H9 (cell line): Measurements from ENCODE around the gene PCDHGC3. TPM values are rescaled to one million over a fixed set of nuclear protein-coding genes. Genes with fewer than 3 reads are reported as not detected.

ENCODE experiments used
- DNase-seq: peaks from one replicate; pipeline ENCODE4 v3.0.0-alpha.2; 2017
- H2AFZ ChIP-seq: one replicate; pipeline ENCODE4 v1.6.1; 2013; ENCODE audit warnings: mild to moderate bottlenecking, low read length, control low read depth, moderate library complexity
- H2AK5ac ChIP-seq: 2 replicates; pipeline ENCODE4 v1.6.1; 2013; ENCODE audit warnings: low read length, control low read depth, mixed read lengths; ENCODE audit not compliant: insufficient read length
- H2BK120ac ChIP-seq: one replicate; pipeline ENCODE4 v1.6.1; 2013; ENCODE audit warnings: low read depth, mild to moderate bottlenecking, low read length, control low read depth, inconsistent platforms; ENCODE audit not compliant: poor library complexity, severe bottlenecking
- H2BK12ac ChIP-seq: 2 replicates; pipeline ENCODE4 v1.6.1; 2013; ENCODE audit warnings: low read length, control low read depth, mixed read lengths, low read depth; ENCODE audit not compliant: insufficient read length
- H2BK15ac ChIP-seq: 2 replicates; pipeline ENCODE4 v1.6.1; 2013; ENCODE audit warnings: low read depth, low read length, control low read depth
- H2BK20ac ChIP-seq: one replicate; pipeline ENCODE4 v1.6.1; 2013; ENCODE audit warnings: low read depth, mild to moderate bottlenecking, low read length, control low read depth, inconsistent platforms; ENCODE audit not compliant: poor library complexity, severe bottlenecking
- H2BK5ac ChIP-seq: 2 replicates; pipeline ENCODE4 v1.6.1; 2013; ENCODE audit warnings: low read length, control low read depth, mixed read lengths; ENCODE audit not compliant: insufficient read length
- H3K14ac ChIP-seq: 2 replicates; pipeline ENCODE4 v1.6.1; 2013; ENCODE audit warnings: low read length, control low read depth; ENCODE audit not compliant: insufficient read depth
- H3K18ac ChIP-seq: 2 replicates; pipeline ENCODE4 v1.6.1; 2013; ENCODE audit warnings: low read depth, mild to moderate bottlenecking, mixed read lengths, low read length, control low read depth; ENCODE audit not compliant: insufficient read length
- H3K23ac ChIP-seq: 2 replicates; pipeline ENCODE4 v1.6.1; 2013; ENCODE audit warnings: low read length, control low read depth, mixed read lengths, low read depth; ENCODE audit not compliant: insufficient read length
- H3K23me2 ChIP-seq: 2 replicates; pipeline ENCODE4 v1.6.1; 2013; ENCODE audit warnings: low read depth, mild to moderate bottlenecking, mixed read lengths, low read length, control low read depth; ENCODE audit not compliant: insufficient read length, poor library complexity, severe bottlenecking
- H3K27ac ChIP-seq: 2 replicates; pipeline ENCODE4 v1.5.1; 2013; ENCODE audit warnings: low read length, control low read depth, mixed read lengths, low read depth; ENCODE audit not compliant: insufficient read length
- H3K27me3 ChIP-seq: 2 replicates; pipeline ENCODE4 v1.6.1; 2013; ENCODE audit warnings: low read length, control low read depth, inconsistent platforms; ENCODE audit not compliant: insufficient read depth
- H3K4ac ChIP-seq: 2 replicates; pipeline ENCODE4 v1.6.1; 2013; ENCODE audit warnings: low read depth, mild to moderate bottlenecking, control low read depth, inconsistent platforms, low read length, moderate library complexity
- H3K4me1 ChIP-seq: 2 replicates; pipeline ENCODE4 v1.6.1; 2013; ENCODE audit warnings: low read length, control low read depth, inconsistent platforms; ENCODE audit not compliant: insufficient read depth
- H3K4me2 ChIP-seq: 2 replicates; pipeline ENCODE4 v1.6.1; 2013; ENCODE audit warnings: low read length, control low read depth, mixed read lengths; ENCODE audit not compliant: insufficient read length, insufficient read depth
- H3K56ac ChIP-seq: 2 replicates; pipeline ENCODE4 v1.6.1; 2013; ENCODE audit warnings: low read depth, mild to moderate bottlenecking, mixed read lengths, low read length, control low read depth; ENCODE audit not compliant: insufficient read length
- H3K79me1 ChIP-seq: 2 replicates; pipeline ENCODE4 v1.6.1; 2013; ENCODE audit warnings: low read depth, mild to moderate bottlenecking, moderate library complexity, low read length, control low read depth, inconsistent platforms; ENCODE audit not compliant: insufficient read depth, poor library complexity, severe bottlenecking
- H3K79me2 ChIP-seq: 2 replicates; pipeline ENCODE4 v1.6.1; 2013; ENCODE audit warnings: low read length, control low read depth, inconsistent platforms; ENCODE audit not compliant: insufficient read depth
- H3K9ac ChIP-seq: 2 replicates; pipeline ENCODE4 v1.6.1; 2013; ENCODE audit warnings: low read length, control low read depth, mixed read lengths; ENCODE audit not compliant: insufficient read length; ENCODE audit errors: extremely low read depth
- H3K9me3 ChIP-seq: one replicate; pipeline ENCODE4 v1.6.1; 2013; ENCODE audit warnings: low read depth, low read length, inconsistent platforms; ENCODE audit not compliant: control insufficient read depth
- H3T11ph ChIP-seq: one replicate; pipeline ENCODE4 v1.6.1; 2013; ENCODE audit warnings: mild to moderate bottlenecking, low read length, control low read depth, inconsistent platforms
- H4K20me1 ChIP-seq: one replicate; pipeline ENCODE4 v1.6.1; 2013; ENCODE audit not compliant: control insufficient read depth, insufficient read length, insufficient read depth
- H4K5ac ChIP-seq: 2 replicates; pipeline ENCODE4 v1.6.1; 2013; ENCODE audit warnings: low read depth, mild to moderate bottlenecking, mixed read lengths, low read length, control low read depth; ENCODE audit not compliant: insufficient read length
- H4K8ac ChIP-seq: replicated peaks from 2 replicates; pipeline ENCODE4 v1.6.1; 2013; ENCODE audit warnings: low read length, control low read depth, mixed read lengths, low read depth; ENCODE audit not compliant: insufficient read length
- H4K91ac ChIP-seq: 2 replicates; pipeline ENCODE4 v1.6.1; 2013; ENCODE audit warnings: low read depth, mild to moderate bottlenecking, moderate library complexity, mixed read lengths, low read length, control low read depth; ENCODE audit not compliant: insufficient read length
- H3K27ac Mint-ChIP-seq, 3 experiments: 2 replicates in 2 of 3; 3 replicates in 1 of 3; pipeline ENCODE4 v1.8.0; 2020 to 2021; ENCODE audit warnings: mixed read lengths in 3 of 3, mild to moderate bottlenecking in 1 of 3, moderate library complexity in 1 of 3
- H3K27me3 Mint-ChIP-seq: 2 replicates; pipeline ENCODE4 v1.8.0; 2021; ENCODE audit warnings: low read depth, mild to moderate bottlenecking, moderate library complexity, mixed read lengths
- H3K36me3 Mint-ChIP-seq, 3 experiments: 2 replicates in 2 of 3; 3 replicates in 1 of 3; pipeline ENCODE4 v1.8.0; 2020 to 2021; ENCODE audit warnings: low read depth in 3 of 3, mixed read lengths in 3 of 3; ENCODE audit not compliant: insufficient read depth in 1 of 3
- H3K4me1 Mint-ChIP-seq, 2 experiments: 2 replicates each; pipeline ENCODE4 v1.8.0; 2020; ENCODE audit warnings: mixed read lengths in 2 of 2
- H3K4me3 Mint-ChIP-seq, 2 experiments: 2 replicates in 1 of 2; 3 replicates in 1 of 2; pipeline ENCODE4 v1.8.0; 2020 to 2021; ENCODE audit warnings: mild to moderate bottlenecking in 2 of 2, mixed read lengths in 2 of 2, moderate library complexity in 1 of 2
- H3K9me3 Mint-ChIP-seq, 2 experiments: 2 replicates in 1 of 2; 3 replicates in 1 of 2; pipeline ENCODE4 v1.8.0; 2020; ENCODE audit warnings: mild to moderate bottlenecking in 2 of 2, mixed read lengths in 2 of 2, moderate library complexity in 1 of 2
- WGBS: extraction: QIAGEN DNeasy Blood & Tissue Kit; methylation state at CpG from one replicate; pipeline ENCODE4 v1.1.7; 2013; ENCODE audit warnings: missing lambda C conversion rate, low lambda C conversion rate, mixed read lengths; ENCODE audit not compliant: insufficient read length; ENCODE audit errors: extremely low coverage; 5-methylcytosine and 5-hydroxymethylcytosine counted together
- total RNA-seq: library from RNA; stranded (reverse); gene quantifications from 2 replicates; pipeline ENCODE4 v1.2.1, GENCODE V29; 2021
- TF ChIP-seq, protein P1 (sequence below): fragments of 200-600 bp; sonication (generic); conservative IDR thresholded peaks from 3 replicates; pipeline ENCODE4 v1.8.0; 2021; ENCODE audit warnings: antibody characterized with exemption, mild to moderate bottlenecking

The PCDHGC3 gene
- total RNA-seq, 1 experiment from 2014 or later: 19.8 TPM

DNA sequence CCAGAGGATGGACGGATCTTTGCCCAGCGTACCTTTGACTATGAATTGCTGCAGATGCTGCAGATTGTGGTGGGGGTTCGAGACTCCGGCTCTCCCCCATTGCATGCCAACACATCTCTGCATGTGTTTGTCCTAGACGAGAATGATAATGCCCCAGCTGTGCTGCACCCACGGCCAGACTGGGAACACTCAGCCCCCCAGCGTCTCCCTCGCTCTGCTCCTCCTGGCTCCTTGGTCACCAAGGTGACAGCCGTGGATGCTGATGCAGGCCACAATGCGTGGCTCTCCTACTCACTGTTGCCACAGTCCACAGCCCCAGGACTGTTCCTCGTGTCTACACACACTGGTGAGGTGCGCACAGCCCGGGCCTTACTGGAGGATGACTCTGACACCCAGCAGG, 15.0 kb downstream of the PCDHGC3 start:
- TF ChIP-seq, protein P1, sequence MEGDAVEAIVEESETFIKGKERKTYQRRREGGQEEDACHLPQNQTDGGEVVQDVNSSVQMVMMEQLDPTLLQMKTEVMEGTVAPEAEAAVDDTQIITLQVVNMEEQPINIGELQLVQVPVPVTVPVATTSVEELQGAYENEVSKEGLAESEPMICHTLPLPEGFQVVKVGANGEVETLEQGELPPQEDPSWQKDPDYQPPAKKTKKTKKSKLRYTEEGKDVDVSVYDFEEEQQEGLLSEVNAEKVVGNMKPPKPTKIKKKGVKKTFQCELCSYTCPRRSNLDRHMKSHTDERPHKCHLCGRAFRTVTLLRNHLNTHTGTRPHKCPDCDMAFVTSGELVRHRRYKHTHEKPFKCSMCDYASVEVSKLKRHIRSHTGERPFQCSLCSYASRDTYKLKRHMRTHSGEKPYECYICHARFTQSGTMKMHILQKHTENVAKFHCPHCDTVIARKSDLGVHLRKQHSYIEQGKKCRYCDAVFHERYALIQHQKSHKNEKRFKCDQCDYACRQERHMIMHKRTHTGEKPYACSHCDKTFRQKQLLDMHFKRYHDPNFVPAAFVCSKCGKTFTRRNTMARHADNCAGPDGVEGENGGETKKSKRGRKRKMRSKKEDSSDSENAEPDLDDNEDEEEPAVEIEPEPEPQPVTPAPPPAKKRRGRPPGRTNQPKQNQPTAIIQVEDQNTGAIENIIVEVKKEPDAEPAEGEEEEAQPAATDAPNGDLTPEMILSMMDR: no peak
- peaks cover 10% of the 10 kb centered on the region; the same call in 1 of the 2 replicates for H3K27me3 ChIP-seq
- H3K4me2 ChIP-seq: no peak overlapping the region
- no peak overlapping the region for H3T11ph ChIP-seq
- no peak overlapping the region for H2BK120ac ChIP-seq
- Mint-ChIP-seq H3K9me3 (no peaks in the 10 kb centered on the region), H3K4me1 (peaks cover 30 to 35% of the 10 kb centered on the region in 2 experiments), H3K4me3 (no peak overlapping the region; a peak in 1 of 5 replicates), H3K27ac (no peak overlapping the region; a peak in 1 of 7 replicates), H3K36me3 (peaks cover 12 to 21% (median 16%) of the 10 kb centered on the region in 3 experiments; a peak in 6 of 7 replicates), H3K27me3 (peaks cover 15% of the 10 kb centered on the region)
- no peak overlapping the region for H3K9ac ChIP-seq
- H3K4me1 ChIP-seq: peaks cover 14% of the 10 kb centered on the region
- no peak overlapping the region for H3K27ac ChIP-seq
- no peak overlapping the region for H2AK5ac ChIP-seq
- no peak overlapping the region for H2BK15ac ChIP-seq
- no peaks in the 10 kb centered on the region; the same call in 1 of the 2 replicates for H3K79me2 ChIP-seq
- no peaks in the 10 kb centered on the region for H3K79me1 ChIP-seq
- H4K20me1 ChIP-seq: no peaks in the 10 kb centered on the region
- H3K56ac ChIP-seq: no peak overlapping the region
- no peak overlapping the region for H3K4ac ChIP-seq
- H3K23me2 ChIP-seq: peaks cover 14% of the 10 kb centered on the region
- H2BK5ac ChIP-seq: no peak overlapping the region
- WGBS: no CpG with 5 or more reads among the region's 13 CpGs
- H2AFZ ChIP-seq: no peak overlapping the region
- H3K14ac ChIP-seq: no peak overlapping the region
- no peak for DNase-seq
- no peak overlapping the region for H4K8ac ChIP-seq
- no peak overlapping the region for H4K91ac ChIP-seq
- no peak overlapping the region for H2BK12ac ChIP-seq
- no peak overlapping the region for H3K23ac ChIP-seq
- H3K9me3 ChIP-seq: no peaks in the 10 kb centered on the region
- no peak overlapping the region for H2BK20ac ChIP-seq
- H4K5ac ChIP-seq: no peak overlapping the region
- no peak overlapping the region for H3K18ac ChIP-seq
